Measurements from ENCODE around the gene ATP6V0E2.
A peak's percentile ranks its signal among the peaks of the same experiment; 100 is the strongest.

Gene ATP6V0E2

DNA sequence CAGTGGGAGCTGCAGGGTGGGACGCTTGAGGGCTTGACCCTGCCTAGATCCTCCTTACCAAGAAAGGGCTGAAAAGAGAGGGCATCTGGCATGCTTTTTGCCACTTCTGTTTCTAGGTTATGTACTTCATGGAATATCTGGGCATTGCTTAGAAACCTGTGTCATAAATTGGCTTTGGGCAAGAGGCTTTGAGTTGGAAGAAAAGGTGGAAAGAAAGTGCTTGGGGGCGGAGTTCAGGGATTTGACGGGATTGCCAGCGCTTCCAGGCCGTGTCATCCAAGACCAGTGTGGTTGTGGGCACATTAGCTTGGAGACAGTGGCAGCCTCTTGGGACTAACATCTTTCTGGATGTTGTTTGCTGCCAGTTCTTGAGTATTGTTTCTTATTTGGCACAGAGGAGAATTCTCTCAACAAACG is 34.8 kb upstream of the ATP6V0E2 start:
- no peak for DNase-seq

GRCh38 chr7:149839933-149840332 is 33.8 kb upstream of the ATP6V0E2 start:
- no peak for DNase-seq

DNA sequence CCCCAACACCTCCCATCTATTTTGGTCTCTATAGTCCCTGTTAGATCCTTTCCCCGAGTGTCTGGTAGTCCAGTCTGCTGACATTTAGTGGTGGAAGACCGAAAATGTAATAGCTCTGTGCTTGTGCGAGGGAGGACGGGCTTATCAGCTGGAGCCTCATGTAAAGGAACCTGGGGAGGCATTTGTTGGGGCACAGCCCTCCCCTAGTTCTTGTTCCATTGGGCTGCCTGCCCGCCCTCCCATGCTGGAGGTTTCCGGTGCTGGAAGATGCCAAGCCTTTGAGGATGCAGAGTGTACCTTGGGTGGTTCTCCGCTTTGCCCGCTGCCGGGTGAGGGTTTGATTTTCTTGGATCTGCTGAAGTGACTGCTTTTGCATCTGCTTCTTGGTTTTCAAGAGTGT is 30.2 kb upstream of the ATP6V0E2 start:
- DNase-seq: no peak

- DNase-seq: no peak
Measured at GRCh38 chr7:149844445-149844844, 29.3 kb upstream of the ATP6V0E2 start.

GRCh38 chr7:149845257-149845980 is 28.4 kb upstream of the ATP6V0E2 start:
- DNase-seq: no peak

DNA sequence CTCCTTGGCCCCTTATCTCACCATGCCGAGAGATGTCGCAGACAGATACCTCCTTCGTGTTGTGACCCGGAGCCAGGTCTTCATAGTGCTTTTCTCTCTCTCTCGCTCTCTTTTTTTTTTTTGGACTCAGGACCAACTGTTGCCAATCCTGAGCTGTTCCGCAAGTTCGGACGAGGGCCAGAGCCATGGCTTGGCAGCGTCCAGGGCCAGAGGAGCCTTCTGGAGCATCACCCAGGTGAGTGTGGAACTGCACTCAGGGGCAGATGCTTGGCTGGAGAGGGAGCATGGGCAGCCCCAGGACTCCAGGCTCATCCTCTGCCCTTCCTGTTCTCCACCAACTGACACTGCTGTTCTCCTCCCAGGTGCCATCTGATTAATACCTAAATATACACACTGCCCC is 27.7 kb upstream of the ATP6V0E2 start:
- DNase-seq: no peak

- no peak for DNase-seq
Measured at GRCh38 chr7:149846436-149847046, 27.2 kb upstream of the ATP6V0E2 start.

DNA sequence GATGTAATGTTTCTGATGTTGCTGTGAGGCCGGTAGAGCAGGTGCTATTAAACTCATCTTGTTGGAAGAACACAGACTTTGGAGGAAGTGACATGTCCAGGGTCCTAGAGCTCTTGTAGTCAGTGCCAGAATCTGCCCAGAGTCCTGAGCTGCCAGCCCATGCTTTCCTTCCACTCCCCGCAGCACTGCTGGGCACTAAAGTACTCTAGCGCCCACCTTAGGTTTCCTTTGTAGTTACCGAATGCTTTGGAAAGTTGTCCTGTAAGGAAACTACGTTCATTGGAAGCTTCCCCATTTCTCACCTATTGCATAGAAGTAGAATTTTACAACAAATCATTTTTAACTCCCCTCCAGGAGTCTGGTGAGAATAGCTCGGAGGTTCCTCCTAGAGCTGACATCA is 24.6 kb upstream of the ATP6V0E2 start:
- no peak for DNase-seq

DNA sequence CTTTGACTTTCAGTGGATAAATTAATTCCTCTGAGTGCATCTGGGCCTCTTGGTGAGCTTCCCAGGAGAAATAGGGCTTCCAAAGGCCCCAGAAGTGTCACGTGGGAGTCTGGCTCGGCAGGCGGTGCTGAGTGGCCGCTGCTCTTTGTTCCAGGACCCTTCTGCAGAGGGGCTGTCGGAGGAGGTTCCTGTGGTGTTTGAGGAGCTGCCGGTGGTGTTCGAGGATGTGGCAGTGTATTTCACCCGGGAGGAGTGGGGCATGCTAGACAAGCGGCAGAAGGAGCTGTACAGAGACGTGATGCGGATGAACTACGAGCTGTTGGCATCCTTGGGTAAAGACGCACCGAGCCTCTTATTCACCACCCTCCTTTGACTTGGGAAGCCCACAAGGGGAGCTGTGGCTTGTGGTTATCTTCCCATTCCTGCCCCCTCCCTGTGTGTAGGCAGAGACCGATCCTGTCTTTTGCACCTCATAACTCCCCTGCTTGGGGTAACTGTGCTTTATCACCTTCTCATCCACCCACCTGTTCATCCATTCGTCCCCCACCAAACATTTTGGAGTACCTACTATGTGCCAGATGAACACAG is 23.7 kb upstream of the ATP6V0E2 start:
- DNase-seq: no peak

GRCh38 chr7:149850716-149851115 is 23.1 kb upstream of the ATP6V0E2 start:
- no peak for DNase-seq

GRCh38 chr7:149851449-149851848 is 22.3 kb upstream of the ATP6V0E2 start:
- DNase-seq: no peak

DNA sequence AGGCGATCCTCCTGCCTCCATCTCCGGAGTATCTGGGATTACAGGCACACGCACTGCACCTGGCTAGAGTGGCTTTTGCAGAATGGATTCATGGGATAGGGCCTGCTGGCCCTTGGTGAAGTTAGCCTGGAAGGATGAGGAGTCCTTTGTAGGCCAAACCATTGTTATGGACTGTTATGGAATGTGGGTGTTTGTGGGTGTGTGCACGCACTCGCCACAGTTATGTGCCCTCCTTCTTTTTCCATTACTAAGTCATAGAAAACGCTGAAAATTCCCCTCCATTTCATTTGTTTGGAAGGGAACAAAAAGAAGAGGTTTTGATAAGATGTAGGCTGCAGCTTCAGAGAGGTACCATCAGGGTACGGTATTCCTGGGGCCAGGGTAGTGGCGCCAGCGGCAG is 20.6 kb upstream of the ATP6V0E2 start:
- no peak for DNase-seq

- DNase-seq: peak; percentile 48
Measured at GRCh38 chr7:149854611-149855360, 19.0 kb upstream of the ATP6V0E2 start.

- no peak for DNase-seq
Measured at GRCh38 chr7:149855361-149856305, 18.1 kb upstream of the ATP6V0E2 start.

DNA sequence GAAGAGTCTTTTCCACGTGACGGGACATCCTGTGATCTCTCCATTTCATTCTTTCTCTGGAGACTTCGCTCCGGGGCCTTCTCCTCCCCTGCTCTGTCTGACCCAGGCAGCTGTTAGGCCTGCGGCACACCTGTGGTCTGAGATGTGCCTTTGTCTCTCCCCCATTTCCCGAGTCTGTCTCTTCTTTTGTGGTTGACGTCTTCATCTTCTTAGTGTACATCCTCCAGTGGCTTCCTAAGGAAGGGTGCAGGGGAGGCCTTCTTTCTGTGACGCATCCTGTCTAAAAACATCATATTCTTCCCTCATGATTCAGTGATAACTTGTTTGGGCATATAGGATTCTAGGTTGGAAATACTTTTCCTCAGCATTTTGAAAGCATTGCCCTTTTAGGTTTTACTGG is 17.2 kb upstream of the ATP6V0E2 start:
- no peak for DNase-seq

GRCh38 chr7:149859369-149859768 is 14.4 kb upstream of the ATP6V0E2 start:
- DNase-seq: no peak

- DNase-seq: no peak
Measured at GRCh38 chr7:149859876-149860275, 13.9 kb upstream of the ATP6V0E2 start.

- no peak for DNase-seq
Measured at GRCh38 chr7:149860821-149861727, 12.7 kb upstream of the ATP6V0E2 start.

DNA sequence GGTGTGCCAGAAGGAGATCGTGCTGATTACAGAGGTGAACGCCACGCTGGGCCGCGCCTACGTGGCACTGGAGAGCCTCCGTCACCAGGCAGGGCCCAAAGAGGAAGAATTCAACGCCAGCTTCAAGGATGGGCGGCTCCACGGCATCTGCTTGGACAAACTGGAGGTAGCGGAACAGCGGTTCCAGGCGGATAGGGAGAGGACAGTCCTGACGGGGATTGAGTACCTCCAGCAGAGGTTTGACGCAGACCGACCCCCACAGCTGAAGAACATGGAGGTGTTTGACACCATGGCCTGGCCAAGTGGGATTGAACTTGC is 12.1 kb upstream of the ATP6V0E2 start:
- DNase-seq: no peak

GRCh38 chr7:149862156-149862555 is 11.6 kb upstream of the ATP6V0E2 start:
- no peak for DNase-seq

DNA sequence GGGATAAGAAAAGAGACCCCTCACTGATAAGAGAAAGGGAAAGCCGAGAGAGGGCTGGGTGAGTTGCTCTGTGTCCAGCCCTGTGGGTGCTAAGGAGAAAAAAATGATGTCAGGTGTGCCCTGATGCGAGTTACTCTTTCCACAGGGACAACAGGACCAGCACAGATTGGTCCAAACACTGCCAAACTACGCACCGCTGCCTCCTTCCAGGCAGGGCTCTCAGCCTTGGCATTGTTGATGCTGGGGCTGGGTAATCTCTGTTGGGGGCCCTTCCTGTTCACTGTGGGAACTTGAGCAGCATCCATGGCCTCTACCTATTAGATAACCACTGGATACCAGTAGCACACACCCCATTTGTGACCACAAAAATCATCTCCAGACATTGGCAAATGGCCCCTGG is 10.3 kb upstream of the ATP6V0E2 start:
- DNase-seq: no peak

GRCh38 chr7:149864023-149864422 is 9.7 kb upstream of the ATP6V0E2 start:
- no peak for DNase-seq
